Measurements from ENCODE around the gene NT5C. TPM values are rescaled to one million over a fixed set of nuclear protein-coding genes. Genes with fewer than 3 reads are reported as not detected.

The NT5C gene
- total and polyA plus RNA-seq, 4 donors = 13.6 to 27.2 (median 24.5) TPM

DNA sequence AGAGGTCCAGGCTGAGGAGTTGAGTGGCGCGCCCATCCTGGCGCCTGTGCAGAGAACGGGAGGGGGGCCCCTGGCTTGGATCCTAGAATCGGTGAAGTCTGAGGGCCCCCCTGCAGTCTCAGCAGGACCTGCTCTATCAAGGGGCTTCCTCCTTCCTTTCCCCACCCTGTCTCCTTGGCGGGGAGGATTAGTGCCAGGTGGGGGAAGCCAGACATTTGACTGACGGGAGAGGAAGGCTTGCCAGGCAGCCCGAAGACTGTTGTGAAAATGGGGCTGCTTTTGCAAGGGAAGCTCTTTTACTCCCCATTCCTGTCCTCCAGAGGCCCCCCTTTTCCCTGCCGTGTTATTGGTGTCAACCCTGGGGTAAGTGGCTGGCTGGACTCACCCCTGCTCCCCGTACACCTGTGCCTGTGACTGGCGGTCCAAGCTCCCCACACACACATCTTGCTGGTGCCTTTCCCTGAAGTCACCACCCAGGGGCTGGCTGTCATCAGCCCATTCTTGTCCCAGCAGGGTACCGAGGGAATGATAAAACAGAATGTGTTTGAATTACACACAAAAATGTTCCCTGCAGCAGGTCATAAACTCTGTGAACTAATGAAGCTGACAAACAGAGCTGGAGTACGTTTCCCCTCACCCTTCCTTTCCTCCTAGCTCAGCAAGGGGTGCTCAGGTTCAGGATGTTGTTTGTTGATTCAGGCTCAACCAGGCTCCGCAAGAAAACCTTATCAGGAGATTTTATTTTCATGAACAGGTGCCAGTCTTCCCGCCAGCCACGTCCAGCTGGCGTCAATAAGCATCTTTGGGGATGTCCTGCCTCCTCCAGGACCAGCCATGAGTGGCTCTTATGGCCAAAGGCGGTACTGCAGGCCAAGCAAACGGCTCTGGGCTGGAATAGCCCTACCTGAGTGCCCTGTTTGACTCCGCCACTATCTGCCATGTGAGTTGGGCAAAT lies 26.1 kb downstream of the NT5C start:
- TF ChIP-seq, protein P1, sequence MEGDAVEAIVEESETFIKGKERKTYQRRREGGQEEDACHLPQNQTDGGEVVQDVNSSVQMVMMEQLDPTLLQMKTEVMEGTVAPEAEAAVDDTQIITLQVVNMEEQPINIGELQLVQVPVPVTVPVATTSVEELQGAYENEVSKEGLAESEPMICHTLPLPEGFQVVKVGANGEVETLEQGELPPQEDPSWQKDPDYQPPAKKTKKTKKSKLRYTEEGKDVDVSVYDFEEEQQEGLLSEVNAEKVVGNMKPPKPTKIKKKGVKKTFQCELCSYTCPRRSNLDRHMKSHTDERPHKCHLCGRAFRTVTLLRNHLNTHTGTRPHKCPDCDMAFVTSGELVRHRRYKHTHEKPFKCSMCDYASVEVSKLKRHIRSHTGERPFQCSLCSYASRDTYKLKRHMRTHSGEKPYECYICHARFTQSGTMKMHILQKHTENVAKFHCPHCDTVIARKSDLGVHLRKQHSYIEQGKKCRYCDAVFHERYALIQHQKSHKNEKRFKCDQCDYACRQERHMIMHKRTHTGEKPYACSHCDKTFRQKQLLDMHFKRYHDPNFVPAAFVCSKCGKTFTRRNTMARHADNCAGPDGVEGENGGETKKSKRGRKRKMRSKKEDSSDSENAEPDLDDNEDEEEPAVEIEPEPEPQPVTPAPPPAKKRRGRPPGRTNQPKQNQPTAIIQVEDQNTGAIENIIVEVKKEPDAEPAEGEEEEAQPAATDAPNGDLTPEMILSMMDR (IDR thresholded peaks at IDR 0.05; ENCODE audit: low read depth, low read length, missing input control) = peak; percentile 82
- TF ChIP-seq RXRA (IDR thresholded peaks at IDR 0.05) (no peak), RAD21 (IDR thresholded peaks at IDR 0.05) (peak; percentile 66 to 76)
- Histone ChIP-seq H3K9me3 (ENCODE audit: control insufficient read depth in 4 of 4, low read length in 3 of 4) (no peaks in the 10 kb centered on the region), H3K9ac (ENCODE audit: low read depth in 1 of 2, low read length in 2 of 2) (no peak overlapping the region), H3K27me3 (ENCODE audit: control insufficient read depth in 4 of 4, insufficient read depth in 4 of 4, low read length in 3 of 4) (no peaks in the 10 kb centered on the region), H3K27ac (ENCODE audit: low read depth in 1 of 2, low read length in 2 of 2) (no peak overlapping the region), H3K4me3 (ENCODE audit: low read depth in 1 of 3, low read length in 3 of 3) (no peak overlapping the region), H3K36me3 (ENCODE audit: control insufficient read depth in 4 of 4, insufficient read depth in 3 of 4, low read depth in 1 of 4, low read length in 3 of 4) (no peaks in the 10 kb centered on the region), H3K4me1 (ENCODE audit: control insufficient read depth in 4 of 4, insufficient read depth in 4 of 4, low read length in 3 of 4) (peaks cover 5 to 10% (median 8%) of the 10 kb centered on the region in 4 donors)
- WGBS = 58% methylated on average over 20 of the region's 20 CpGs
- no peak for DNase-seq (ENCODE audit: low spot score)

DNA sequence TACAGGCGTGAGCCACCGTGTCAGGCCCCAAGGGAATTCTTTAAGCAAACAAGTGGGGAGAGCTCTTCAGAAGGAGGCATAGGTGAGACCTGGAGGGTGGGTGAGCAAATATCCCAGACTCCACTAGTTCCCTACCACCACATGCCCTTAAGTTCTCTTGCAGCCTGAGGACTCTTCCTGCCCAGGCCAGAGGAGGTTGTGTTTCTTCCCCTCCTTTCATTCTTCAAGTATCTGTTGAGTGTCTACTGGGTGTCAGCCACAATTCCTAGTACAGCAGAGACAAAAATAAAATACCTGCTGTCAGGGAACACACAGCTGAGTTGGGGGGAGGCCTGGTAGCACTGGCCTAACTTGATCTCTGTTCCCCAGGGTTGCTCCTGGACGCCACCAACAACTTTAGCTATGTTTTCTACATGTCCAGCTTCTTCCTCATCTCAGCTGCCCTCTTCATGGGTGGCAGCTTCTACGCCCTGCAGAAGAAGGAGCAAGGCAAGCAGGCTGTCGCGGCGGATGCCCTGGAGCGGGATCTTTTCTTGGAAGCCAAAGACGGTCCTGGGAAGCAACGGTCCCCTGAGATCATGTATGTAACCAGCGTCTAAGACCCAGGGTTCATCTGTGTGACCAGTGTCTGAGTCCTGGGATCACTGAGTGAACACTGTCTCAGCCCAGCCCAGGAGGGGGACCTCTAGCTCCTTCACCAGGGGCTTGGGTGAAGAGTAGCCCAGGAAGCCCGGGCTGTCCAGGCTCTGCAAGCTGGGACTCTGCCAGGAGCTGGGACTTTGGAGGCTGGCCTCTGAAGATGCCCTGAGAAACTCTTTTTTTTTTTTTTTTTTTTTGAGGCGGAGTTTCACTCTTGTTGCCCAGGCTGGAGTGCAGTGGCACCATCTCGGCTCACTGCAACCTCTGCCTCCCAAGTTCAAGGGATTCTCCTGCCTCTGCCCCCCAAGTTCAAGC lies 27.7 kb downstream of the NT5C start:
- 91% methylated on average over 14 of the region's 14 CpGs for WGBS
- peaks cover 0 to 3% (median 0%) of the 10 kb centered on the region in 4 donors for H3K36me3 ChIP-seq (ENCODE audit: control insufficient read depth in 4 of 4, insufficient read depth in 3 of 4, low read depth in 1 of 4, low read length in 3 of 4)
- no peak for DNase-seq (ENCODE audit: low spot score)
- H3K9me3 ChIP-seq (ENCODE audit: control insufficient read depth in 4 of 4, low read length in 3 of 4) = no peaks in the 10 kb centered on the region
- no peak overlapping the region for H3K4me3 ChIP-seq (ENCODE audit: low read depth in 1 of 3, low read length in 3 of 3)
- H3K27me3 ChIP-seq (ENCODE audit: control insufficient read depth in 4 of 4, insufficient read depth in 4 of 4, low read length in 3 of 4) = no peaks in the 10 kb centered on the region
- TF ChIP-seq HNF4A (conservative IDR thresholded peaks at IDR 0.05) (no peak), HNF4G (IDR thresholded peaks at IDR 0.05) (no peak), FOXA2 (IDR thresholded peaks at IDR 0.05) (no peak), ZBTB33 (IDR thresholded peaks at IDR 0.05) (no peak), JUND (IDR thresholded peaks at IDR 0.05) (no peak), TAF1 (conservative IDR thresholded peaks at IDR 0.05) (no peak), GABPA (IDR thresholded peaks at IDR 0.05 in 1 of 2, conservative IDR thresholded peaks at IDR 0.05 in 1 of 2) (no peak), YY1 (IDR thresholded peaks at IDR 0.05) (no peak), ATF3 (IDR thresholded peaks at IDR 0.05) (no peak), SP1 (IDR thresholded peaks at IDR 0.05) (no peak), FOXA1 (IDR thresholded peaks at IDR 0.05) (no peak), RAD21 (IDR thresholded peaks at IDR 0.05) (no peak), EGR1 (IDR thresholded peaks at IDR 0.05; ENCODE audit: low read depth in 2 of 2) (no peak), NR2F2 (IDR thresholded peaks at IDR 0.05) (no peak), RXRA (IDR thresholded peaks at IDR 0.05) (no peak)
- TF ChIP-seq, protein P1 (IDR thresholded peaks at IDR 0.05; ENCODE audit: low read depth, low read length, missing input control) = no peak
- TF ChIP-seq, protein P2, sequence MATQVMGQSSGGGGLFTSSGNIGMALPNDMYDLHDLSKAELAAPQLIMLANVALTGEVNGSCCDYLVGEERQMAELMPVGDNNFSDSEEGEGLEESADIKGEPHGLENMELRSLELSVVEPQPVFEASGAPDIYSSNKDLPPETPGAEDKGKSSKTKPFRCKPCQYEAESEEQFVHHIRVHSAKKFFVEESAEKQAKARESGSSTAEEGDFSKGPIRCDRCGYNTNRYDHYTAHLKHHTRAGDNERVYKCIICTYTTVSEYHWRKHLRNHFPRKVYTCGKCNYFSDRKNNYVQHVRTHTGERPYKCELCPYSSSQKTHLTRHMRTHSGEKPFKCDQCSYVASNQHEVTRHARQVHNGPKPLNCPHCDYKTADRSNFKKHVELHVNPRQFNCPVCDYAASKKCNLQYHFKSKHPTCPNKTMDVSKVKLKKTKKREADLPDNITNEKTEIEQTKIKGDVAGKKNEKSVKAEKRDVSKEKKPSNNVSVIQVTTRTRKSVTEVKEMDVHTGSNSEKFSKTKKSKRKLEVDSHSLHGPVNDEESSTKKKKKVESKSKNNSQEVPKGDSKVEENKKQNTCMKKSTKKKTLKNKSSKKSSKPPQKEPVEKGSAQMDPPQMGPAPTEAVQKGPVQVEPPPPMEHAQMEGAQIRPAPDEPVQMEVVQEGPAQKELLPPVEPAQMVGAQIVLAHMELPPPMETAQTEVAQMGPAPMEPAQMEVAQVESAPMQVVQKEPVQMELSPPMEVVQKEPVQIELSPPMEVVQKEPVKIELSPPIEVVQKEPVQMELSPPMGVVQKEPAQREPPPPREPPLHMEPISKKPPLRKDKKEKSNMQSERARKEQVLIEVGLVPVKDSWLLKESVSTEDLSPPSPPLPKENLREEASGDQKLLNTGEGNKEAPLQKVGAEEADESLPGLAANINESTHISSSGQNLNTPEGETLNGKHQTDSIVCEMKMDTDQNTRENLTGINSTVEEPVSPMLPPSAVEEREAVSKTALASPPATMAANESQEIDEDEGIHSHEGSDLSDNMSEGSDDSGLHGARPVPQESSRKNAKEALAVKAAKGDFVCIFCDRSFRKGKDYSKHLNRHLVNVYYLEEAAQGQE (IDR thresholded peaks at IDR 0.05) = no peak
- TF ChIP-seq, protein P3, sequence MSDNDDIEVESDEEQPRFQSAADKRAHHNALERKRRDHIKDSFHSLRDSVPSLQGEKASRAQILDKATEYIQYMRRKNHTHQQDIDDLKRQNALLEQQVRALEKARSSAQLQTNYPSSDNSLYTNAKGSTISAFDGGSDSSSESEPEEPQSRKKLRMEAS (IDR thresholded peaks at IDR 0.05) = no peak
- H3K27ac ChIP-seq (ENCODE audit: low read depth in 1 of 2, low read length in 2 of 2) = no peak overlapping the region
- H3K9ac ChIP-seq (ENCODE audit: low read depth in 1 of 2, low read length in 2 of 2) = no peak overlapping the region
- H3K4me1 ChIP-seq (ENCODE audit: control insufficient read depth in 4 of 4, insufficient read depth in 4 of 4, low read length in 3 of 4) = peaks cover 0 to 1% (median under 1%) of the 10 kb centered on the region in 4 donors

All from liver (tissue), 9 donors.